Fibroblast of skin of right biceps (primary cell): ENCODE results near the gene PRKAG1.

Source experiments
- DNase-seq: peaks from one replicate; pipeline ENCODE4 v3.0.0-alpha.2; 2013

PRKAG1 gene

DNA sequence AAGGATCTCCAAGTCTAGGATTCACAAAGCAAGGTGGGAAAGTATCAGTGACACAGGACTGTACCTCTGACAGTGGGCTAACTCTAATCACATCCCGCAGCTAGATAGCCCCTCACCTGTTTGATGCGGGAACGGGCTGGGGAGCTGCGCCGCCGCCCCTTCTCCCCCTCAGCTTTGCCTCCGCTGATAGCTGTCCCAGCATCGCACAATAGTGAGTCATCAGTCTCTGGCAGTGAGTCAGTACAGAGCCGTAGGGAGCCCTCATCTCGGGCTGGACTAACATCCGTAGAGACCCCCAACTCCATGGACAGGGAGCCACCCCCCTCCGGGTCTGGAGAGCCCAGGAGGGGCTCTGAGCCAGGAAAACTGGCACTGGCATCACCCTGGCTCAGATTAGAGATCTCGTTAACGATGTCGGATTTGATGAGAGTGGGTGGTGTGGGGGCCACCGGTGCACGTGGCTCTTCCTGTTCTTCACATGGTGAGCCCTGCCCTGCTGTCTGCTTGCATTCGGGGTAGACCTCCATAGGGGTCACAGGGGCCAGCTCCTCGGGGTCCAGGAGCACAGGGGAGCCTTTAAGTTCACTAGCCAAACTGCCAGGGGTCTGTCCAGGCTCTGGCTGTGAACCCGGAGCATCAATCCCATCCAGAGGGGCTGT is 31.1 kb upstream of the PRKAG1 start:
- peak; percentile 61 for DNase-seq

DNA sequence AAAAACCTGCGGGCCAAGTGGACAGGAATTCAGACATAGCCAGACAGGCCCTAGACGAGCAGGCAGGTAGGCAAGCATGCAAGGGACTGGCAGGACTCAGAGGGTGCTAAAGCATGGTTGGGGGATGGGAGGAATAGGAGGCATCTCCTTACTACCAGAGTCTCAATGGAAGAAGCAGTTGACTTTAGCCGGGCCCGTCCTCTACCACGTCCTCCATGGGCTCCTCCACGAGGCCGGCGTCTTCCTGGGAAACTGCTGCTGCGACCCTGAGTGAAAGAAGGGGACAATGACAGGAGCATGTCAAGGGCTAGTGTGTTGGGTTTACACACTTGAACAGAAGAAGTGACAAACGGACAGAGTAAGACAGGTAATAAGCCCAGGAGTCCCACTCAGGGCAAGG is 30.4 kb upstream of the PRKAG1 start:
- DNase-seq: no peak

DNA sequence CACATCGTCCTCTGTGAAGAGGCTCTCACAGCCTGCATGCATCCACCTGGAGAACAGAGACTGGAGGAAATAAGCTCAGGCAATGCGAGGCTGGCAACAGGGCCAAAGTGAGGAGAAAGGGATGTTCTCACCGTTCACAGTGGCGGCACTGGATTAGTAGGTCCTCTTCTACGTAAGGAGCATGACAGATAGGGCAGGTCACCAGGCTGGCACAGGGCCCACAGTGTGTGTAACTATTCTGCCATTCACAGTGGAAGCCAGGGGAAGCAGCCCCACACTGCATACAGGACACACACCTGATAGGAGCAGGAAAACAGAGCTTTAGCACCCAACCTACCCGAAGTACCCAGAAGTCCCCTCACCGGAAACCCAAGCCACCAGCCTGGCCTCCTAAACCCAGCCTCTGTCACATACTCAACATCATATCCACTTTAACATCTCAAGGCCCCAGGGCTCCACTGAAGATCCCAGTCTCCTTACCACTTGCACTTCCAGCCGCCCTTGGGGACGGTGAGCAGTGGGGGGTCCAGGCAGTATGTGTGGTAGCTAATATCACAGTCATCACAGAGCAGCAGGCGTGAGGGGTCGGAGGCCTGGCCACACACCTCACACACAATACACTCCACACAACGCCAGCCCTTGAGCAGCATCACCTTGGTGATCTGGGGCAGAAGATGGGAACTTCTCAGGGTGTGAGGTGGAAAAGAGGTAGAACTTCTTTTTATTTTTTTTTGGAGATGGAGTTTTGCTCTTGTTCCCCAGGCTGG is 27.7 kb upstream of the PRKAG1 start:
- no peak for DNase-seq

DNA sequence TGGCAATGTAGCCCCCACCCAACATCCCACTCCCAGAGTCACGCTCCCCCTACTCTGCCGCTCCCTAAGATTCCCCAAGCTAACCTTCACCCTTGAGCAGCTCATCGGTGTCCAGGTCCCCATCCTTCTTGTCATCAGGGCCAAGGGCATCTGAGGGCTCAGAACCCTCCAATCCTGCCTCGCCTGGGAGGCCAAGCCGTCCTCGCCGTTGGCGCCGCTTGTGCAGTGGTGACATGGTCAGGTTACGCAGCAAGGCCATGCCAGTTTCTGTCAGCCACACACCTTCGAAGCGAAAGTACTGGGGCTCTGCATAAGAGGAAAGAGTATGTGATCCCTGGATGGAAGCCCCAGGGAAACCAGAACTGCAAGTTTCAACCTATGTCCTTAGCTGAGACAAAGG is 26.1 kb upstream of the PRKAG1 start:
- DNase-seq: no peak

DNA sequence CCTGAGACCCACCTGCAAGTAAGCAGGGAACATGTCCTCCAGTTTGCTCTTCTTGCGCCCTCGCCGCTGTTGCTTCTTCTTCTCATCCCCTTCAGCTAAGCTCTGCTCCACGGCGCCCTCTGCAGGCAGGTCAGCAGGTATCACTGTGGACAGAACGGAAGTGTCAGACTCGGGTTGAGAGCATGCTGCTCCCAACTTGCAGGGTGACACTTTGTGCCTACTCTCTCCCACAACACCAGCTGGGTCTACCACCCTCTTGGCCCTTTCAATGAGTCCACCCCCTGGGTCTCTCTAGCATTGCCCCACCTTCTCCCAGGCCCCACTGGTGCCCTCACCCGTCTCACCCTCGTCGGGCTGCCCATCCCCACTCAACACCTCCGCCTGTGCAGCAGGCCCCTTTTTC is 25.3 kb upstream of the PRKAG1 start:
- peak; percentile 49 for DNase-seq

DNA sequence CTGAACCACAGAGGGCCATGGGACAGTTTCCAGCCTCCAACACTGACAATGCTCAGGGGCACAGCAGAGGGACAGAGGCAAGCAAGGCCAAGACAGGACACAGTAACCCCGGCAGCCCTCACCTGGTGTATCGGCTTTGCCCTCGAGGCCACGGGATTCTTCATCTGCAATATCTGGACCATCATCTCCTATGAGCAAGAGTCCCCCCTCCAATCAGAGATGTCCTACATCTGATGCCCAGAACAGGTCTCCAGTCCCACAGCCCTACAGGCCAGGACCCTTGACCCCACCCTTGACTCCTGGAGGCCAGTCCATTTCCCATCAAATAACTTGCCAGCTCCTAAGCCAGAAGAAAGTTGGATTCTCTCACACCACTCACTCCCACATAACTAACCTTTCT is 24.7 kb upstream of the PRKAG1 start:
- no peak for DNase-seq

DNA sequence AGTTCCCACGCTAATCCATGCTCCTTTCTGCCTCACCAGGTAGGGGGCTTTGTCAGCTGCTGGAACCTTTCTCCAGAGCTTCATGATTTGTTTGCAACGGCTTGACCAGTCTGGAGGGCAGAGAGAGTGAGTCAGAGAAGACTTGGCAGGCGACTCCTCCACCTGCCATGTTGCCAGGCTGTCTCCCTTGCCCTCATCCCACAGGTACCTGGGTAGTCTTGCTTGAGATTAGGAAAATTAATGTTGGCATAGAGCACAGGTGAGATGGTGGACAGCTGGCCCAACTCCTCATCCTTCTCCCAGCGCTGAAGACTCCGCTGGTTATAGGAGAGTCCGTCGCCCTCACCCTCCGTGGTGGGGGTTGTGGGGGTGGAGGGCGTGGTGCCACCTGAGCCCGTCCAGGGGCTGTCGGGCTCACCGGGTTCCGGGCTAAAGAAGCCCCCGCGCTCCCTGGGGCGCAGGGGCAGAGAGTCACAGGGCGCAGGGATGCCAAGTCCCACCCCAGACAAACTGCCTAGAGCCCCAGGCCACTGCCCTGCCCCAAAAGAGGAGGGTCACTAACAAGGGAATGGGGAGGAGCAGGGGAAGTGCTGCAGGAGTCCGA is 23.4 kb upstream of the PRKAG1 start:
- DNase-seq: no peak

DNA sequence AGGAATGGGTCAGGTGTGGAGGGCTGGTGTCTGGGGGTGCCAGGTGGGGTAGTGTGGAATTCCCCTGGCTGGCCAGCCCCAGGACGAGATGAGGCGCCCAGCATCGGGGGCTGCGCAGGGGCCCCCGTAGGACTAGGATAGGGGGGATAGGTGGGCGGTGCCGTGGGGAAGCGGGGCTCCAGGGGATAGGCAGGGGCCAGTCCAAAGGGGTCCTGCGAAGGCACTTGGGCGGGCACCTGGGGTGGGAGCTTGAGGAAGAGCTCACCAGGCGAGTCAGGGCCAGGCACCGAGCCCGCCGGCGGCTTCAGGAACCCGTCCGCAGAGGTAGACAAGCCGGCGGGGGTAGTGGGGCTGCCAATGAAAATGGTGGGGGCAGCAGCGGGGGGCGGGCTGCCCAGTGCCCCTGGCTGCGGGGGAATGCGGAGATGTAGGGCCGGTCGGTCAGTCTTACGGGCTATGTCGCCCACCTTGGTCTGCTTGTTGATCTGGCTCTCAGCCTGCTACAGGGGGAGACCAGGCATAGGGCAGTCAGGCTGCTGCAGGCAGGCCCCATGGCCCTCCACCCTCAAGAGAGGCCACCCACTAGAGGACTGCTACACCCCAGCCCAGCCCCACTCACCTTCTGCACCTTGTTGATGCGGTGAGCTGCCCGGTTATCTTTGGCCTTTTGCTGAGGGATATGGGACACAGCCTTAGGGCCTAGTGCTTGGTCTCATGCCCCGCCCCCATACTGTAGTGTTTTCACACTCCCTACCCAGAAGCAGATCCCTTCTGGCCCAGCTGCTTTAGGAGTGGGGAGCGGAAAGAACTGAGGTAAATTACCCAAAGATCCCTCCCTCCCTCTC is 22.7 kb upstream of the PRKAG1 start:
- no peak for DNase-seq

DNA sequence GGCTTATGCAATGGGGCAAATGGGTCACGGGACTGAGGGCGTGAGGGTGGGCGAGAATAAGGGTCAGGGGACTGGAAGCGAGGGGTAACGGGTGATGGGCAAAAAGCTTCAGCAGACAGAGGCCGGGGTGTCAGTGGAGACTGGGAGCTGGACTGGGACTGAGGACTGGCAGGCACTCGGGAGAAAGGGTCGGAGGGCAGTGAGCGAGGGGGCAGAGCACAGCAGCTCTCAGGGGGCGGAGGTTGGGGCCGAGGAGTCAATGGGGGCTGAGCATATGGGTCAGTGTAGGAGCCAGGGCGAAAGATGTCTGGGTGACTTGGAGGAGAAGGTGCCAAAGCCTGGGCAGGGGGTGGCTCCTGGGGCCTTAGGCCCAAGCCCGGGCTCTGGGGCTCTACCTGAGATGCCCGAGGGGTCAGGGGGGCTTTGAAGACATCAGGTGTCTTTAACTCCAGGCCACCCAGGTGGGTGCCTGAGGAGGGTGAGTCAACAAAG is 21.8 kb upstream of the PRKAG1 start:
- no peak for DNase-seq

DNA sequence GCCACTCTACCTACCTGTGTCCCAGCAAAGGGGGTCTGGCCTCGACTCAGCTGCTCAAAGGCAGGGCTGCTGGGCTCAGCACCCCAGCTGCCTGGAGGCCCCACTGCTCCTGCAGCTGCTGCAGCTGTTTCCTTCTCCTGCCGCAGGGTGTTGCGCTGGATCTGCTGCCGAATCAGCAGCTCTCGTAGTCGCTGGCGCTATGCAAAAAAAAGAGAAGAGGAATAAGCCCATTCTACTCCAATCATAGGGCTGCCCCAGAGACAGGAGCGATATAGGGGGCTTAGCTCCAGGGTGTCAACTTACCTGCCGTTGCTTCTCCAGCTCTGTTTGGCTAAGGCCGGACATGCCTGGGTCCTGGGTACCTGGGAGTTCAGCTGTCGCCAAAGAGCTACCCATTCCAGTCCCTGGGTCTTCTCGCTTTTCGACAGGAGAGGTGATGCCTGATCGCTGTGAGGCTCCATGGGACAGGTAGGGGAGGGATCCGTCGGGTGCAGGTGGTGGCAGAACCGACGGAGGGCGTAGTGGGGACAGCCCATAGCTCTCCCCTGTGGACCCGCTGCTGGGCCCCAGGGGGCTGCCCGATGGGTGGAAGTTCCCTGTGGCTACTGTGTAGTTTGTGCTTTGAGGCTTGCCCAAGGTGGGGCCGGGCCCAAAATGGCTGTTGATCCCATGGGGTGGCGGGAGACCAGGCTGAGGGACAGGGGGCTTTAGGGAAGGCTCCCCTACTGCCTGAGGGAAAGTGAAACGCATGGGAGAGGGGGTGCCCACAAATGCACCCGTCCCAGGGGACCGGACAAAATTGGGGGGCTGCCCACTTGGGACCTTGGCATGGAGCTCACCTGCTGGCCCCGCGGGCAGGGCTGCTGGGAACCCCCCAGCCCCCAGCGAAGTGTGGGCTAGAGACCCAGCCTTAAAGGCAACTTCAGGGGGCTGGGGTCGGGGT is 21.1 kb upstream of the PRKAG1 start:
- no peak for DNase-seq

DNA sequence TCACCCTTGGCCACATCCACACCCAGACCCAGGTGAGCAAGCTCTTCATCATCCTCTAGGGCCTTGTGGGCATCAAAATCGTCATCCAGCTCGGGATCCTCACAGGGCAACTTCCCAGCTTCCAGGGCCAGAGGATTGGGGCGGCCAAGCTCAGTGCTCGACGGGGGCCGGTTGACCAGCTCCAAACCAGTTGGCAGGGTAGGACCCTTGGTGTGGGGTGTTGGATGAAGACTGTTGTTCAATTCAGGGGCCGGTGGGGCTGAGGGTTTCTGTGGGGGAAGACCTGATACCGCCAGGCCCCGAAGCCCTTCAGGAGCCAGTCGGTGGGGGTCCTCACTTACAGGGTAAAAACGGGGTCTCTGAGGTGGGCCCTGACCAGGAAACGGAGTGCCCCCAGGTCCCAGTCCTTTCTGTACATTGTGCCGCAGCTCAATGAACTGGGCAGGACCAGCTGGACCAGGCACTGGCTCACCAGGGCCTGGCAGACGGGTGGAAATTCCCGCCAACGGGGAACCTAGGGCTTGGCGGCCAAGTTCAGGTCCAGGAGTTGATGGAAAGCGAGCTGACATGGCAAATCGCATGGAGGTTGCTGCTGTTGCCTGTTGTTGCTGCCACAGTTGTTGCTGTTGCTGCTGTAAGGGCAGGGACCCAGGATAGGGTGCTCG is 19.8 kb upstream of the PRKAG1 start:
- DNase-seq: no peak

DNA sequence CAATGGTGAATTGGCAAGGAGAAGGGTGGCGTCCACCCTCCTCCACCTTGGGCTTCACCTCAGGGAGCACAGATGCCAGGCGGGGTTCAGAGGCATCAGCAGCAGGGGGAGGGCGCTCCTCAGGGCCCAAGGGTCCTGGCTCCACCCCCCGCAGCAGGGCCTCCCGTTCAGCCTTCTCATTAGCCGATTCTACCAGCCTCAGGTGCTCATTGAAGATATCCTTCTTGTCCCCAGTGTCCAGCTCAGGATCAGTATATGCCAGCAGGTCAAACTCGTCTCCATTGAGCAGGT is 19.3 kb upstream of the PRKAG1 start:
- DNase-seq: no peak

DNA sequence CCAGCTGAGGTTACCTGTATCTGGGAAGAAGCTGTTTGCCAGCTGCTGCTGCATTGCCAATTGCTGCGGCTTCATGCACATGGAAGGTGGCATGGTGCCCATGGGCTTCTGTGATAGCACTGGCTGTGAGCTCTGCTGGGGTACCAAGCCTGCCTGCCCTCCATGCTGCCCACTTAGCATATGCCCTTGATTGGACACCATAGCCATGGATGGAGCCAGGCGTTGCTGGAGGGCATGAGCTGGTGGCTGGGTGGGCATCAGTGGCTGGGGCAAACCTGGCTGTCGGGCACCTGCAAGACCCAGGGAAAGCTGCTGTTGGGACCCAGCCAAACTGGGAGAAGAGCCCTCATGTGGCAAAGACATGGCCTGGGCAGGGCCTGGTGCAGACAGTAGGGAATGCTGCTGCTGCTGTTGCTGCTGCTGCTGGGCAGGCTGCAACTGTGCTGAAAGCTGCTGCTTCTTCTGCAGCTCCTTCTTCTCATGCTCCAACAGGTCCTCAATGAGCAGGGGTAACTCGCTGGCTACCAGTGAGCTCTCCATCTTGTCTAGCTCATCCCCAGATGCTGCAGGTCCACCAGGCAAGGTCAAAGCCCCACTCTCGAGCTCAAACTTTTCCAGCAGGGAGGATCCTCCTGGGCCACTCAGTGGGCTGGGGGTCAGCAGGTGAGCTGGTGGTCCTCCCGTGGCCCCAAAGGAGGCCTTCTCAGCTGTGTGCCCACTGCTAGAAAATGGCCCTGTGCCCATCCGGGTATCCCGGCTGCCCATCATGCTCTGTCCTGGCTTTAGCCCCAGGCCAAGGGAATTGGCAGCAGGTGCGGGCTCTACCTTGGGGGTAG is 18.8 kb upstream of the PRKAG1 start:
- DNase-seq: no peak

DNA sequence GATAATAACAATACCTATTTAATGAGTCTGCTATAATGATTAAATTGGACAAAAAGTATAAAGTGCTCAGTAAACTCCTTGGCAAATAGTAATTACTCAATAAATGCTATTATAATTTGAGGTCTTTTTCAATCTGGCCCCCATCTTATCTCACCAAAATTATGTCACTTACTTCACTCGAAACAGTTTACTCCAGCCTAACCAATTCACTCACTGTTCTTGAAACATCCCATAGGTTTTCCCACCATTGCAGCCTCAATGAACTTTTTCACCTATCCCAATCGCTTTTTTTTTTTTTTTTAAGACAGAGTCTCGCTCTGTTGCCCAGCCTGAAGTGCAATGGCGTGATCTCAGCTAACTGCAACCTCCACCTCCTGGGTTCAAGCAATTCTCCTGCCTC is 17.5 kb upstream of the PRKAG1 start:
- no peak for DNase-seq

DNA sequence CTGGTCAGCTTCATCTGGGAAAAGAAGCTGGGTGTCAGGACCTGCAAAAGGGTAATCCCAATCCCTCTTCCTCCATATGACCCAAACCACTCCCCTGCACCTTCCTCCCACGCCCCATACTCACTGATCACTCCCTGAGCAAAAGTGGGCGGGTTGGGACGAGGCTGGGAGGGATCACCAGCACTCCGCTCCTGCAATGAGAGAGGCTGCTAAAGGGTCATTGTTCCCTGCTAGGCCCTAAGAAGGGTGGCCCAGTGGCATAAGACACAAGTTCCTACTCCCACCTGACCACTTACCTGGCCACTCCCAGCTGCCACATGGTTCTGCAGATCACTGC is 15.7 kb upstream of the PRKAG1 start:
- no peak for DNase-seq

DNA sequence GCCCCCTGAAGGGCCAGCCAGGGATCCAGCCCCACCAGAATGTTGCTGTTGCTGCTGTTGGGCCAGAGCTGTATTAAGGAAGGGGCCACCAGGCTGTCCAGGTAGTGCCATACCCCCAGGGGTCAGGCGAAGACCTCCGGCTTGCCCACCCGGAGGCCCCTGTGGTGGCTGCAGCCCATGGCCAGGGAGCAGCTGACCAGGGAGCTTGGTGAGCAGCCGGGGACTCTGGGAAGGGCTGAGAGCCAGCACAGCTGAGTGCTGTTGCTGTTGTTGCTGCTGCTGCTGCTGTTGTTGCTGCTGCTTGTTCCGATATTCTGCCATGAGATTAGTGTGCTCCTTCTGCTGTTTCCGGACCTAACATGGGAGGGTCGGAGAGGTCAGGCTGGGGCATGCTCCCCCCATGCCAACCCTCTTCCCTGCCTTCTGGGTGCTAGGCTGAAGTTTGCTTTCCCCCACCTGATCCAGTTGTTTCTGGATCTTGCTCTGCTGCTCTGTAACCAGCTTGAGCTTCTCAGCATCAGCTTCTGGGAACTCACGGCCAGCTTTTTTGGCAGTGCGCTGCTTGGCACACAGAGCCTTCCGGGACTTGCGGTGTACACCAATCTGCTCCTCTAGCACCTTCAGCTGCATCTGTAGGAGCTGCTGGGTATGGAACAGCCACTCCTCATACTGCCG is 15.2 kb upstream of the PRKAG1 start:
- no peak for DNase-seq

DNA sequence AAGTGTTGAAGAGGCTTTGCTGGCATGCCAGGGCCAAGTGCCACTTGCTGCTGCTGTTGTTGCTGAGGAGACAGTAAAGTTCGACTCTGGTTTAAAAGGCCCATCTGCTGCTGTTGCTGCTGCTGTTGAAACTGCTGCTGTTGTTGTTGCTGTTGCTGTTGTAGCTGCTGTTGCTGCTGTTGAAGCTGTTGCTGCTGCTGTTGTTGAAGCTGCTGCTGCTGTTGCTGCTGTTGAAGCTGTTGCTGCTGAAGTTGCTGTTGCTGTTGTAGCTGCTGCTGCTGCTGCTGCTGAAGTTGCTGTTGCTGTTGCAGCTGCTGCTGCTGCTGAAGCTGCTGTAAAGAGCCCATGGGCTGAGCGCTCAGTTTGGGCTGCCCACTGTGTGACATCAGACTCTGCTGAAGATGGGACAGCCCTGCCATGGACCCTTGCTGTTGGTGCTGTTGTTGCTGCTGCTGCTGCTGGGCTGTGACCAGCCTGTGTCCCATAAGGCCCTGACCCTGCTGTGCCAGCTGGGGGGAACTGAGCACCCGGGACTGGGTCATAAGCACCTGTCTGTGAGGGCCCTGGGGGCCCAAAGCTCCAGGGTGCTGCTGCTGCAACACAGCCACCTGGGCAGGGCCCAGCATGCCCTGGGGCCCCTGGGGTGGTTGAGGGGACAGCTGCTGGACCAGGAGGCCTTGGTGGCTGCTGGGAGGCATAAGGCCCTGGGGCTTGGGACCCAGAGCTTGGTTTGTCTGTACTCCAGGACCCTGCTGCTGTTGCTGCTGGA is 14.3 kb upstream of the PRKAG1 start:
- no peak for DNase-seq

DNA sequence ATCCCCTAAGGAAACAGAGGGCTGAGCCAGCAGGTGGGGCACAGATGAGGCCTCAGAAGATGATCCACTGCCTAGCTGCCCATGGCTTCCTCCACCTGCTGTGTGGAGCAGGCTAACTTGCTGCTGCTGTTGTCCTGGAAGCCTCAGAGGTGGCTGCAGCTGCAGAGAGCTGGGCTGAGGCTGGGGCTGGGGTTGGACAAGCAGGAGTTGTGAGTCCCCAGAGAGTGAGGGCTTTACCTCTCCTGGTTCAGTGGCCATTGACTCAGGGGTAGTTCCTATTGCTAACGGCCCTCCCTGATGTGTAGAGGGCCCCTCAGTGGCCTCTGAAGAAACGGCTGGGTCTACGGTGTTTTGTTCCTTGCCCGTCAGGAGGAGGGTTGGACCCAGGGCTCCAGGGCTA is 13.7 kb upstream of the PRKAG1 start:
- DNase-seq: no peak

DNA sequence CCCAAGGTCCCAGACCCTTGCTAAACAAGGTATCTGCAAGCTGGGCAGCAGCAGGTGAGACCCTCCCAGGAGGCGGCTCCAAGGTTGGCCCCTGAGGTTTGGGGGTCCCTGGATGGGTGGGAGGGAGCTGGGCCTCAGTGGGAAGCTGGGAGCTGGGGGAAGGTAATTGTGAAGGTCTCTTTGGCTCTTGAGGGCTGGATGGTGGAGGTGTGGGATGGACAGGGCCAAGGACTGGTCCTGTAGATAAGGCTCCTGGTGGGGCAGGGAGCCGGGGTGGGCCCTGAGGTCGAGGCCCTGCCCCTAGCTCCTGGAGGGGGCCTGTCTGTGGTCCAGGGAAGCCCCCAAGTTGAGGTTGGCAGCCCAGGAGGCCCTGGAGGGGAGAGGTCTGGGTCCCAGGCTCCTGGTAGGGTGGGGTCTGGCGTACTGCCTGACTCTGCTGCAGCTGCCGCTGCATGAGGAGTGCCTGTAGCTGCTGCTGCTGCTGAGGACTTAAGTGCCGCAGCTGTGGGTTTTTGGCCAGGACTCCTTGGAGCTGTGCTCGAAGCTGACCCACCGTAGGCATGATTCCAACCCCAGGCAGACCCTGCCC is 13.1 kb upstream of the PRKAG1 start:
- DNase-seq: no peak
